22Rv1 (cell line): ENCODE data around the gene PTGES2.

Experiments
- ZFX ChIP-seq: fragments of 450-650 bp; IDR thresholded peaks from 2 replicates; pipeline ENCODE4 v1.6.1; 2017; ENCODE audit warnings: antibody characterized with exemption, borderline replicate concordance
- TF ChIP-seq, protein P1 (sequence below): fragments of 450-650 bp; IDR thresholded peaks from 2 replicates; pipeline ENCODE4 v1.5.1; 2017; ENCODE audit warnings: mild to moderate bottlenecking

- TF ChIP-seq, protein P1, sequence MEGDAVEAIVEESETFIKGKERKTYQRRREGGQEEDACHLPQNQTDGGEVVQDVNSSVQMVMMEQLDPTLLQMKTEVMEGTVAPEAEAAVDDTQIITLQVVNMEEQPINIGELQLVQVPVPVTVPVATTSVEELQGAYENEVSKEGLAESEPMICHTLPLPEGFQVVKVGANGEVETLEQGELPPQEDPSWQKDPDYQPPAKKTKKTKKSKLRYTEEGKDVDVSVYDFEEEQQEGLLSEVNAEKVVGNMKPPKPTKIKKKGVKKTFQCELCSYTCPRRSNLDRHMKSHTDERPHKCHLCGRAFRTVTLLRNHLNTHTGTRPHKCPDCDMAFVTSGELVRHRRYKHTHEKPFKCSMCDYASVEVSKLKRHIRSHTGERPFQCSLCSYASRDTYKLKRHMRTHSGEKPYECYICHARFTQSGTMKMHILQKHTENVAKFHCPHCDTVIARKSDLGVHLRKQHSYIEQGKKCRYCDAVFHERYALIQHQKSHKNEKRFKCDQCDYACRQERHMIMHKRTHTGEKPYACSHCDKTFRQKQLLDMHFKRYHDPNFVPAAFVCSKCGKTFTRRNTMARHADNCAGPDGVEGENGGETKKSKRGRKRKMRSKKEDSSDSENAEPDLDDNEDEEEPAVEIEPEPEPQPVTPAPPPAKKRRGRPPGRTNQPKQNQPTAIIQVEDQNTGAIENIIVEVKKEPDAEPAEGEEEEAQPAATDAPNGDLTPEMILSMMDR: no peak
- TF ChIP-seq ZFX: no peak
Measured at GRCh38 chr9:128138001-128138400, 10.5 kb upstream of the PTGES2 start.
